HG03196 (cell line): ENCODE measurements around the gene GPBP1.
"Not testable (repeated sequence)": the region's sequence is repeated elsewhere in the genome, so short reads cannot be mapped to it uniquely, and the experiment has no call there.

Experiments
- ATAC-seq: cut with Tn5 transposase; IDR thresholded peaks from one replicate; pipeline ENCODE4 v1.9.1; 2021; ENCODE audit not compliant: unreplicated experiment

The GPBP1 gene

GRCh38 chr5:57176350-57176857, 2.5 kb downstream of the GPBP1 start:
- no peak for ATAC-seq

GRCh38 chr5:57177479-57178156, 3.8 kb downstream of the GPBP1 start:
- no peak for ATAC-seq

DNA sequence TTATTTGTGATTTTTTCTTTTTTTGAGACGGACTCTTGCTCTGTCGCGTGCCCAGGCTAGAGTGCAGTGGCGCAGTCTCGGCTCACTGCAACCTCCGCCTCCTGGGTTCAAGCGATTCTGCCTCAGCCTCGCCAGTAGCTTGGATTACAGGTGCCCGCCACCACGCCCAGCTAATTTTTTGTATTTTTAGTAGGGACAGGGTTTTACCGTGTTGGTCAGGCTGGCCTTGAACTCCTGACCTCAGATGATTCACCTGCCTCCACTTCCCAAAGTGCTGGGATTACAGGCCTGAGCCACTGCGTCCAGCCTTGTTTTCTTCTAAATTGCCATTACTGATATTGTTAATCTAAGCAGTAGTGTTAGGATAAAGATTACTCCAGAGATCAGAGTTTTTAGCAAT, 4.4 kb downstream of the GPBP1 start:
- not testable (repeated sequence) for ATAC-seq

DNA sequence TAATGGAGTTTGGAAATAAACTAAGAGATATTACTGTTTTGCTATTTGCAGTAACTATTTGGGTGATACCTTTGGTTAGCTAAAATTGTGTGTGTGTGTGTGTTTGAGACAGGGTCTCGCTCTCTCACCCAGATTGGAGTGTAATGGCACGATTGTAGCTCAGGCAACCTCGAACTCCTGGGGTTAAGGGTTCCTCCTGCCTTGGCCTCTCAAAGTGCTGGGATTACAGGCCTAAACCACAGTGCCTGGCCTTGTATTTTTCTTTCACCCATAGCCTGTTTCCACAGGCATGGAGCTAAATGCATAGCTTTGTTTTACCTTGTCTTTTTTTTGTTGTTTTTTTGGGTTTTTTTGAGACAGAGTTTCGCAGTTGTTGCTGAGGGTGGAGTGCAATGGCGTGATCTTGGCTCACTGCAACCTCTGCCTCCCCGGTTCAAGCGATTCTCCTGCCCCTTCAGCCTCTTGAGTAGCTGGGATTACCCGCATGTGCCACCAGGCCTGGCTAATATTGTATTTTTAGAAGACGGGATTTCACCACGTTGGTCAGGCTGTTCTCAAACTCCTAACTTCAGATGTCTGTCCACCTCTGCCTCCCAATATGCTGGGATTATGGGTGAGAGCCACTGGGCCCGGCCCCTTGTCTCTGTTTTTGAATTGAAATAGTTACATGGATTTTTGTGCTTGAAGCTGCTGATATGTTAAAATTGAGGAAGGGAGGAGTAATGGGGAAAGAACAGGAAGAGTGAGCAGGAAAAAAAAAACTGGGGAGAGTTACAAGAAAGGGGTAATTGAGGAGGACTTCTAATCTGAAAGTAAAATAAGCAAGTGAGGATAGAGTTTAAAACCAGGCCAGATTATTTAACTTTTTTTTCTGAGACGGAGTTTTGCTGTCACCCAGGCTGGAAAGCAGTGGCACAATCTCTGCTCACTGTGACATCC, 5.7 kb downstream of the GPBP1 start:
- no peak for ATAC-seq

DNA sequence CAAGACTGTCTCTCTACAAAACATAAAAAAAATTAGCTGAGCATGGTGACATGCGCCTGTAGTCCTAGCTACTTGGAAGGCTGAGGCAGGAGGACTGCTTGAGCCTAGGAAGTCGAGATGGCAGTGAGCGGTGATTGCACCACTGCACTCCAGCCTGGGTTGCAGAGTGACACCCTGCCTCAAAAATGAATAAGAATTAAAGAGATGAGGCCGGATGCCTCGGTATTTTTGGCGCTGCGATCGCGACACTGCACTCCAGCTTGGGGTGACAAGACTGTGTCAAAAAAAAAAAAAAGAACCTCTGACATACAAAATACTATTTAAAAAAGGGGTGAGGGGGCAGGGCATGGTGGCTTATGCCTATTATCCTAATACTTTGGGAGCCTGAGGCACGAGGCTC, 7.3 kb downstream of the GPBP1 start:
- no peak for ATAC-seq

GRCh38 chr5:57184322-57184721, 10.5 kb downstream of the GPBP1 start:
- ATAC-seq, result no peak

DNA sequence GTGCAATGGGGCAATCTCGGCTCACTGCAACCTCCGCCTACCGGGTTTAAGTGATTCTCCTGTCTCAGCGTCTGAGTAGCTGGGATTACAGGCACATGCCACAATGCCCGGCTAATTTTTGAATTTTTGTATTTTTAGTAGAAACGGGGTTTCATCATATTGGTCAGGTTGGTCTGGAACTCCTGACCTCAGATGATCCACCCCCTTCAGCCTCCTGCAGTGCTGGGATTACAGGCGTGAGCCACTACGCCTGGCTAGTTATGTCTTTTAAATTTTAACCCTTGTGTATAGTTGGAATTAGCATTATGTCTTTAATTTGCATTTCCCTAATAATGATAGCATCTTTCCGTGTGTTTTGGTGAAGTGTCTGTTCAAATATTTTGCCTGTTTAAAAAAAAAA, 11.5 kb downstream of the GPBP1 start:
- no peak for ATAC-seq

GRCh38 chr5:57186194-57186593, 12.3 kb downstream of the GPBP1 start:
- no peak for ATAC-seq

DNA sequence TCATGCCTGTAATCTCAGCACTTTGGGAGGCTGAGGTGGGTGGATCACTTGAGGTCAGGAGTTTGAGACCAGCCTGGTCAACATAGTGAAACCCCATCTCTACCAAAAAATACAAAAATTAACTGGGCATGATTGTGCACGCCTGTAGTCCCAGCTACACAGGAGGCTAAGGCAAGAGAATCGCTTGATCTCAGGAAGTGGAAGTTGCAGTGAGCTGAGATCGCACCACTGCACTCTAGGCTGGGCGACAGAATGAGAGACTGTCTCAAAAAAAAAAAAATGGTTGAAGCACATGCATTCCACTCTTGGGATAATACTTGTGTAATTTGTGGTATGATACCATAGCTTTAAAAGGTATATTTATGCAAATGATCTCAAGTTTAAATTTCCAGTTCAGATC, 14.1 kb downstream of the GPBP1 start:
- ATAC-seq, result not testable (repeated sequence)

GRCh38 chr5:57189515-57189914, 15.7 kb downstream of the GPBP1 start:
- ATAC-seq, result no peak

DNA sequence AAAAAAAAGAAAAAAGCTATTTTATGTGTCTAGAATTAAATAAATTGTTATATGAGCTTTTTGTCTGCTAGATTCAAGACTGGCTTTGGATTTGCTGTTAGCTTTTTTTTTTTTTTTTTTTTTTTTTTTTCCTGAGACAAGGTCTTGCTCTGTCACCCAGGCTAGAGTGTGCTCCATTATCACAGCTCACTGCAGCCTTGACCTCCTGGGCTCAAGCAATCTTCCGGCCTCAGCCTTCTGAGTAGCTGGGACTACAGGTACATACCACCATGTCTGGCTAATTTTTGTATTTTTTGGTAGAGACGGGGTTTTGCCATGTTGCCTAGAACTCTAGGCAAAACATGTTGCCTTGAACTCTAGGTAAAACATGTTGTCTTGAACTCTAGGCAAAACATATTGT, 16.7 kb downstream of the GPBP1 start:
- ATAC-seq, result no peak

DNA sequence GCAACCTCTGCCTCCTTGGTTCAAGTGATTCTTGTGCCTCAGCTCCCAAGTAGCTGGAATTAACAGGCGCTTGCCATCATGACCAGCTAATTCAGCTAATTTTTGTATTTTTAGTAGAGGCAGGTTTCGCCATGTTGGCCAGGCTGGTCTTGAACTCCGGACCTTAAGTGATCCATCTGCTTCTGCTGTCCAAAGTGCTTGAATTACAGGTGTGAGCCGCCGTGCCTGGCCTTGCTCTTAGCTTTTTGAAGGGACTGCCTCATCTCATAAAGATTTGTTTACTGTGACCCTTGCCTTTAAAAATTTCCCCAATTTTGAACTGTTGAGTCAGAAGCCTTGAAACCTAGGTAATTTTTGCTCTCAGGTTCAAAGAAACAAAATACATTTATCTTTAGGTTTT, 17.3 kb downstream of the GPBP1 start:
- ATAC-seq, result no peak

DNA sequence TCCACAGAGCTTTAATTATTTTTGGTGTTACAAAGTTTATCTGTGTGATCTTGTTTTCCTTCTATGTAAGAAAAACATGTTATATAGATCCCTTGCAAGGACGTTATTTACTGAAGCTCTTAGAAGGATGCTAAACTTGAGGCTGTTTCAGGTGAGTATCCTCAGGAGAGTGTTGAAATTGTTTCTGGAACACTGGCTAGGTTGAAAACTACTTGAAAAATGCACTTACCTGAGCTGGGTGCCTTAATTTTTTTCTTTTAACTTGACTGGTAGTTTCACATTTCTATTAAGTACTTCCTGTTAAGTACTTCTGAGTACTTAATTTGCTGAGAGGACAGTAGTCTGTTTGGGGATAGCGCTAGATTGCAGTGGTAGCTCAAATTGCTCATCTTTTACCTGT, 18.1 kb downstream of the GPBP1 start:
- no peak for ATAC-seq

- ATAC-seq, result not testable (repeated sequence)
Measured at GRCh38 chr5:57192832-57193231, 19.0 kb downstream of the GPBP1 start.

DNA sequence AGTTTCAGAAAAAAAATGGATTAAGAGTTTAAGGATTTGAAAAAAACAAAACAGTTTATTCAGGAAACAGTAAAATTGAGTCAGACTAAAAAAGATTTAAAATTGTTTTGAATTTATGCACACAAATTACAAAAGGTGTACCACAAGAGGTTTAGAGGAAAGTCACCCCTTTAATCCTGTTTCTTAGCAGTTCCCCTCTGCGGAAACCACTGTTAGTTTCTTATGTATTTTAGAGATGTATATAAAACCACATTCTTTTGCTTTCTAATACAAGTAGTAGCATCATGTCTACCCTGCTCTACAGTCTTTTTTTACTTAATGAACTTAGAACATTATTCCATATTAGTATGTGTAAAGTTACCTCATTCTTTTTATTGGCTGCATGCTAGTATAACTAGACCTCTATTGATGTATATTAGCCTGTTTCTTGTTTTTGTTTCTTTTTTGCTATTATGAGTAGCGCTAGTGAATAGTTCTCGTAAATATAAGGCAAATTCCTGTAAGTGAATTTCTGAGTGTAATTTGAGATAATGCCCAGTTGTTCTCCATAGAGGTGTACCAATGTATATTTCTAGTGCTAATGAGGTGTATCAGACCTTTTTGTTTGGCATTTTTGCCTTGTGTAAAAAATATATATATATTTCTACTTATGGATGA, 20.0 kb downstream of the GPBP1 start:
- ATAC-seq, result no peak

GRCh38 chr5:57194653-57195052, 20.8 kb downstream of the GPBP1 start:
- ATAC-seq, result no peak

- no peak for ATAC-seq
Measured at GRCh38 chr5:57195060-57195459, 21.2 kb downstream of the GPBP1 start.

- no peak for ATAC-seq
Measured at GRCh38 chr5:57199866-57200265, 26.0 kb downstream of the GPBP1 start.

GRCh38 chr5:57202811-57203210, 29.0 kb downstream of the GPBP1 start:
- no peak for ATAC-seq

GRCh38 chr5:57207007-57207653, 33.3 kb downstream of the GPBP1 start:
- ATAC-seq, result no peak

DNA sequence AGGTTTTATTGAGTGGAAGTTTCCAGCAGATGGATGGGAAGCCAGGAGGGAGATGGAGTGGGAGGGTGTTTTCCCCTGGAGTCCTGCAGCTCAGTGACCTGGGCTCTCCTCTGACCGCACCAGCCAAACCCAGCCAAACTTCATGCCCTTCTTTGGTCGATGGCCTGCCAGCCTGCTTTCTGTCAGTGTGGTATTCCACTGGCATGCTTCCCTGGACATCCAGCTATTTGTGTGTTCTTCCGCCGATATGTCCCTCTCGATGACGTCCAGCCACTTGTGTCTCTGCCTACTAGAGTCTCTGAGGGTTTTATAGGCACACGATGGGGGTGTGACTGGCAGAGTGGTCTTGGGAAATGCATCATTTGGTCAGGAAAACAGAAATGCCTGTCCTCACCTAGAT, 33.8 kb downstream of the GPBP1 start:
- no peak for ATAC-seq
